CD14-positive monocyte (primary cell): ENCODE data around the gene NOP56. TPM values are rescaled to one million over a fixed set of nuclear protein-coding genes. Genes with fewer than 3 reads are reported as not detected.

ENCODE experiments used
- DNase-seq, 3 donors: peaks; one replicate each; pipeline ENCODE4 v3.0.0-alpha.2; 2011 to 2022
- H2AFZ ChIP-seq: 2 replicates; pipeline ENCODE4 v1.6.0; 2012; ENCODE audit warnings: mild to moderate bottlenecking, low read depth, low read length, inconsistent platforms; ENCODE audit not compliant: insufficient read depth, poor library complexity, severe bottlenecking
- H3K27ac ChIP-seq, 2 donors: 1 replicate in 1 of 2; 2 replicates in 1 of 2; pipeline ENCODE4 v1.5.1; 2012 to 2013; ENCODE audit warnings: low read length in 2 of 2, control low read depth in 1 of 2, inconsistent platforms in 1 of 2, low read depth in 1 of 2, mild to moderate bottlenecking in 1 of 2
- H3K27me3 ChIP-seq, 2 donors: one replicate each; pipeline versions ENCODE4 v1.6.0 to v1.6.1; 2011 to 2013; ENCODE audit warnings: low read length in 2 of 2; ENCODE audit not compliant: control insufficient read depth in 2 of 2, insufficient read depth in 2 of 2
- H3K36me3 ChIP-seq, 2 donors: replicated peaks in 1 of 2; 1 replicate in 1 of 2; 2 replicates in 1 of 2; pipeline versions ENCODE4 v1.5.1 to v1.6.1; 2012 to 2013; ENCODE audit warnings: low read length in 2 of 2, control low read depth in 1 of 2, inconsistent platforms in 1 of 2, mild to moderate bottlenecking in 1 of 2; ENCODE audit not compliant: insufficient read depth in 2 of 2, control insufficient read depth in 1 of 2
- H3K4me1 ChIP-seq, 2 donors: 1 replicate in 1 of 2; 2 replicates in 1 of 2; pipeline versions ENCODE4 v1.5.1 to v1.6.1; 2012 to 2013; ENCODE audit warnings: low read length in 2 of 2, control low read depth in 1 of 2, inconsistent platforms in 1 of 2, mild to moderate bottlenecking in 1 of 2, moderate library complexity in 1 of 2; ENCODE audit not compliant: insufficient read depth in 2 of 2, control insufficient read depth in 1 of 2
- H3K4me2 ChIP-seq: replicated peaks from 2 replicates; pipeline ENCODE3; 2012; ENCODE audit warnings: low read length, moderate library complexity, mild to moderate bottlenecking; ENCODE audit not compliant: poor library complexity, severe bottlenecking; ENCODE audit errors: extremely low read depth
- H3K4me3 ChIP-seq, 3 experiments: fragments of 200-600 bp in 1 of 3; sonication (generic) in 1 of 3; replicated peaks in 1 of 3; 1 replicate in 2 of 3; 2 replicates in 1 of 3; pipeline ENCODE4 v1.5.1; 2011 to 2013; ENCODE audit warnings: low read length in 3 of 3, mild to moderate bottlenecking in 3 of 3, control low read depth in 2 of 3, low read depth in 2 of 3, inconsistent platforms in 1 of 3, moderate library complexity in 1 of 3
- H3K79me2 ChIP-seq: 2 replicates; pipeline ENCODE4 v1.6.0; 2012; ENCODE audit warnings: mild to moderate bottlenecking, control low read depth, inconsistent platforms, low read length, moderate library complexity; ENCODE audit not compliant: insufficient read depth
- H3K9ac ChIP-seq: 2 replicates; pipeline ENCODE4 v1.6.0; 2017; ENCODE audit warnings: low read length, mild to moderate bottlenecking; ENCODE audit not compliant: insufficient read depth, poor library complexity, severe bottlenecking
- H3K9me3 ChIP-seq, 2 donors: replicated peaks in 1 of 2; 1 replicate in 1 of 2; 2 replicates in 1 of 2; pipeline versions ENCODE4 v1.5.1 to v1.6.1; 2012 to 2013; ENCODE audit warnings: low read length in 2 of 2, control low read depth in 1 of 2; ENCODE audit not compliant: control insufficient read depth in 1 of 2, insufficient read depth in 1 of 2
- H4K20me1 ChIP-seq: 2 replicates; pipeline ENCODE4 v1.6.0; 2012; ENCODE audit warnings: mild to moderate bottlenecking, low read length, control low read depth, moderate library complexity; ENCODE audit not compliant: insufficient read depth
- H3K27ac Mint-ChIP-seq, 7 donors: one replicate each; pipeline ENCODE4 v1.8.0; 2020; ENCODE audit warnings: mild to moderate bottlenecking in 7 of 7, mixed read lengths in 7 of 7, moderate library complexity in 6 of 7, inconsistent platforms in 2 of 7
- H3K27me3 Mint-ChIP-seq, 3 donors: one replicate each; pipeline ENCODE4 v1.8.0; 2021 to 2022; ENCODE audit warnings: low read depth in 3 of 3, mild to moderate bottlenecking in 3 of 3, mixed read lengths in 3 of 3, moderate library complexity in 3 of 3, inconsistent platforms in 1 of 3
- H3K36me3 Mint-ChIP-seq, 2 donors: one replicate each; pipeline ENCODE4 v1.8.0; 2020; ENCODE audit warnings: mixed read lengths in 2 of 2, inconsistent platforms in 1 of 2, mild to moderate bottlenecking in 1 of 2
- H3K4me1 Mint-ChIP-seq: one replicate; pipeline ENCODE4 v1.8.0; 2020; ENCODE audit warnings: mild to moderate bottlenecking, mixed read lengths
- H3K4me3 Mint-ChIP-seq, 2 donors: one replicate each; pipeline ENCODE4 v1.8.0; 2020; ENCODE audit warnings: mild to moderate bottlenecking in 2 of 2, mixed read lengths in 2 of 2, moderate library complexity in 1 of 2
- H3K9me3 Mint-ChIP-seq, 7 donors: one replicate each; pipeline ENCODE4 v1.8.0; 2020 to 2022; ENCODE audit warnings: mixed read lengths in 7 of 7, mild to moderate bottlenecking in 6 of 7, moderate library complexity in 6 of 7, inconsistent platforms in 2 of 7
- CTCF ChIP-seq: fragments of 200-600 bp; IDR thresholded peaks from one replicate; pipeline ENCODE4 v1.8.0; 2022; ENCODE audit warnings: antibody characterized with exemption, mild to moderate bottlenecking
- WGBS: methylation state at CpG from one replicate; pipeline ENCODE4 v1.1.5; 2013; ENCODE audit warnings: missing lambda C conversion rate; ENCODE audit not compliant: insufficient coverage; 5-methylcytosine and 5-hydroxymethylcytosine counted together
- intact Hi-C, 2 donors: fragments of 100-400 bp; cut with micrococcal nuclease; formaldehyde crosslinking; loops; one replicate each; pipeline versions ENCODE4 v1.15.0 to v1.15.1; 2023
- polyA plus RNA-seq, 3 donors: library from polyadenylated mRNA; depleted of rRNA in 1 of 3; unstranded in 2 of 3; stranded (reverse) in 1 of 3; fragments of 300-500 nt in 2 of 3; fragments of >200 nt in 1 of 3; fragmentation: Illumina TruSeq in 2 of 3; gene quantifications; 1 replicate in 2 of 3; 2 replicates in 1 of 3; pipeline ENCODE4 v1.2.3, GENCODE V29; 2012 to 2021

Gene NOP56
- polyA plus RNA-seq, 3 donors = 27.3 to 102 (median 33.1) TPM

- H3K4me1 Mint-ChIP-seq = no peaks in the 10 kb centered on the region
- Histone ChIP-seq H3K36me3 (no peaks in the 10 kb centered on the region), H2AFZ (no peak overlapping the region), H3K27me3 (peaks cover 8 to 18% of the 10 kb centered on the region in 2 donors), H3K79me2 (no peaks in the 10 kb centered on the region), H3K4me2 (no peak overlapping the region), H3K4me3 (no peak overlapping the region), H3K4me1 (no peaks in the 10 kb centered on the region), H3K9me3 (no peaks in the 10 kb centered on the region), H3K27ac (no peak overlapping the region), H3K9ac (no peak overlapping the region), H4K20me1 (no peaks in the 10 kb centered on the region)
- DNase-seq = no peak
- 89% methylated on average over 1 of the region's 6 CpGs for WGBS
- peaks cover 17 to 37% (median 20%) of the 10 kb centered on the region in 3 donors for H3K27me3 Mint-ChIP-seq
- H3K9me3 Mint-ChIP-seq = peaks cover 0 to 6% (median 2%) of the 10 kb centered on the region in 7 donors
- no peak overlapping the region for H3K27ac Mint-ChIP-seq
- no peaks in the 10 kb centered on the region for H3K36me3 Mint-ChIP-seq
- intact Hi-C loops = no loop called here
- no peak overlapping the region for H3K4me3 Mint-ChIP-seq
- no peak for TF ChIP-seq CTCF
These were observed 15.2 kb upstream of the NOP56 start for GRCh38 chr20:2637246-2637645.

GRCh38 chr20:2640260-2640659 is 12.2 kb upstream of the NOP56 start:
- DNase-seq = no peak
- Histone ChIP-seq H3K27ac (no peak overlapping the region), H3K4me3 (no peak overlapping the region), H3K4me2 (no peak overlapping the region), H2AFZ (no peak overlapping the region), H3K9ac (no peak overlapping the region), H4K20me1 (no peaks in the 10 kb centered on the region), H3K4me1 (no peaks in the 10 kb centered on the region), H3K9me3 (no peaks in the 10 kb centered on the region), H3K79me2 (no peaks in the 10 kb centered on the region), H3K27me3 (peaks cover 0 to 2% of the 10 kb centered on the region in 2 donors), H3K36me3 (no peaks in the 10 kb centered on the region)
- Mint-ChIP-seq H3K36me3 (no peaks in the 10 kb centered on the region), H3K27ac (no peak overlapping the region), H3K27me3 (peaks cover 13 to 14% (median 13%) of the 10 kb centered on the region in 3 donors), H3K4me1 (no peaks in the 10 kb centered on the region), H3K9me3 (peaks cover 0 to 4% (median 0%) of the 10 kb centered on the region in 7 donors), H3K4me3 (no peak overlapping the region)
- TF ChIP-seq CTCF = no peak
- intact Hi-C loops = no loop called here
- WGBS = no CpG with 5 or more reads among the region's 1 CpG
